Esophagus muscularis mucosa (tissue), 4 donors: ENCODE results near the gene DEDD2.

Experiments used
- CTCF ChIP-seq, 3 experiments: fragments of 200-600 bp in 2 of 3; fragments of 450-650 bp in 1 of 3; sonication (generic) in 2 of 3; IDR thresholded peaks; one replicate each; pipeline ENCODE4 v1.5.1; 2017 to 2019; ENCODE audit warnings: antibody characterized with exemption in 3 of 3, mild to moderate bottlenecking in 2 of 3, moderate library complexity in 1 of 3
- EP300 ChIP-seq: sonication (generic); formaldehyde crosslinking; IDR thresholded peaks from one replicate; pipeline ENCODE4 v1.6.1; 2017; ENCODE audit warnings: antibody characterized with exemption
- POLR2A ChIP-seq: fragments of 450-650 bp; IDR thresholded peaks from one replicate; pipeline ENCODE4 v1.6.1; 2017; ENCODE audit warnings: antibody characterized with exemption, moderate library complexity, mild to moderate bottlenecking, low read depth
- POLR2AphosphoS5 ChIP-seq, 2 donors: sonication (generic); formaldehyde crosslinking; IDR thresholded peaks; one replicate each; pipeline ENCODE4 v1.6.1; 2017; ENCODE audit warnings: antibody characterized with exemption in 2 of 2

GRCh38 chr19:42246143-42246921, 28.9 kb upstream of the DEDD2 start:
- peak; percentile 71 to 72 for TF ChIP-seq POLR2AphosphoS5 (IDR thresholded peaks at IDR 0.05)
- peak; percentile 79 to 91 (median 82) for TF ChIP-seq CTCF (IDR thresholded peaks at IDR 0.05)
- TF ChIP-seq POLR2A: no peak
- no peak for TF ChIP-seq EP300
